AG20443 (cell line): ENCODE data around the gene CACNA1C.
"Not testable (repeated sequence)": the region's sequence is repeated elsewhere in the genome, so short reads cannot be mapped to it uniquely, and the experiment has no call there.

Experiments
- DNase-seq: peaks from one replicate; pipeline ENCODE4 v3.0.0; 2012; ENCODE audit warnings: low spot score, mixed read lengths

CACNA1C gene

GRCh38 chr12:2076196-2076570, 23.4 kb downstream of the CACNA1C start:
- no peak for DNase-seq

- DNase-seq = no peak
Observed at GRCh38 chr12:2076728-2077127, 23.9 kb downstream of the CACNA1C start.

- DNase-seq = no peak
Observed at GRCh38 chr12:2080604-2081003, 27.8 kb downstream of the CACNA1C start.

GRCh38 chr12:2082321-2082720, 29.5 kb downstream of the CACNA1C start:
- DNase-seq = no peak

GRCh38 chr12:2083008-2083407, 30.2 kb downstream of the CACNA1C start:
- no peak for DNase-seq

GRCh38 chr12:2083561-2083960, 30.8 kb downstream of the CACNA1C start:
- no peak for DNase-seq

GRCh38 chr12:2084553-2085296, 31.9 kb downstream of the CACNA1C start:
- peak; percentile 78 for DNase-seq

GRCh38 chr12:2092354-2092753, 39.6 kb downstream of the CACNA1C start:
- no peak for DNase-seq

GRCh38 chr12:2092890-2093289, 40.1 kb downstream of the CACNA1C start:
- peak; percentile 53 for DNase-seq

- DNase-seq = peak; percentile 67
Observed at GRCh38 chr12:2094597-2094996, 41.8 kb downstream of the CACNA1C start.

- no peak for DNase-seq
Observed at GRCh38 chr12:2095878-2096277, 43.1 kb downstream of the CACNA1C start.

GRCh38 chr12:2097617-2098016, 44.8 kb downstream of the CACNA1C start:
- no peak for DNase-seq

- no peak for DNase-seq
Observed at GRCh38 chr12:2098852-2099251, 46.1 kb downstream of the CACNA1C start.

GRCh38 chr12:2099595-2099994, 46.8 kb downstream of the CACNA1C start:
- DNase-seq = no peak

GRCh38 chr12:2101359-2101758, 48.6 kb downstream of the CACNA1C start:
- DNase-seq = no peak

GRCh38 chr12:2101771-2102170, 49.0 kb downstream of the CACNA1C start:
- peak; percentile 56 for DNase-seq

- not testable (repeated sequence) for DNase-seq
Observed at GRCh38 chr12:2102736-2103135, 49.9 kb downstream of the CACNA1C start.

- DNase-seq = not testable (repeated sequence)
Observed at GRCh38 chr12:2105387-2105786, 52.6 kb downstream of the CACNA1C start.

GRCh38 chr12:2108166-2108565, 55.4 kb downstream of the CACNA1C start:
- DNase-seq = no peak

- no peak for DNase-seq
Observed at GRCh38 chr12:2108975-2109671, 56.3 kb downstream of the CACNA1C start.

GRCh38 chr12:2110127-2110526, 57.3 kb downstream of the CACNA1C start:
- no peak for DNase-seq

- DNase-seq = no peak
Observed at GRCh38 chr12:2110849-2111566, 58.2 kb downstream of the CACNA1C start.

- no peak for DNase-seq
Observed at GRCh38 chr12:2111826-2112225, 59.0 kb downstream of the CACNA1C start.
